Measurements from ENCODE around the gene CBARP. TPM values are rescaled to one million over a fixed set of nuclear protein-coding genes. Genes with fewer than 3 reads are reported as not detected.

CBARP gene
- total and polyA plus RNA-seq, 2 of the 13 experiments (the other 11 are each of a cell fraction or from before 2014, with no cell fraction given) = 1.2 to 1.4 TPM

- no peak for TF ChIP-seq KLF13 (CRISPR knock-in tag; IDR thresholded peaks at IDR 0.05)
- no peak for TF ChIP-seq FOXM1 (CRISPR knock-in tag; IDR thresholded peaks at IDR 0.05)
- no peak for TF ChIP-seq MTA1 (CRISPR knock-in tag; IDR thresholded peaks at IDR 0.05; ENCODE audit: borderline replicate concordance)
- no peak for TF ChIP-seq TMF1 (CRISPR knock-in tag; IDR thresholded peaks at IDR 0.05; ENCODE audit: low read depth)
- TF ChIP-seq MAZ (IDR thresholded peaks at IDR 0.05; ENCODE audit: borderline replicate concordance, low read depth, low read length) = peak; percentile 47; the same call in 1 of the 2 replicates
- no peak; the same call in 1 of the 2 replicates for TF ChIP-seq MAZ (CRISPR knock-in tag; IDR thresholded peaks at IDR 0.05; ENCODE audit: low read depth)
- no peak for TF ChIP-seq CBX2 (IDR thresholded peaks at IDR 0.05; ENCODE audit: low read depth, low read length)
- TF ChIP-seq CBX2 (CRISPR knock-in tag; IDR thresholded peaks at IDR 0.05; ENCODE audit: low read depth) = no peak
- no peak for TF ChIP-seq MXD3 (CRISPR knock-in tag; IDR thresholded peaks at IDR 0.05)
- no peak for TF ChIP-seq ZNF225 (CRISPR knock-in tag; IDR thresholded peaks at IDR 0.05)
- no peak for TF ChIP-seq FIP1L1 (IDR thresholded peaks at IDR 0.05; ENCODE audit: borderline replicate concordance, insufficient read depth, low read depth, low read length)
- TF ChIP-seq ZNF333 (CRISPR knock-in tag; IDR thresholded peaks at IDR 0.05; ENCODE audit: borderline replicate concordance) = no peak
- no peak for TF ChIP-seq FOSL1 (CRISPR knock-in tag; IDR thresholded peaks at IDR 0.05; ENCODE audit: borderline replicate concordance)
- no peak; the same call in 2 of the 3 replicates for TF ChIP-seq MXI1 (IDR thresholded peaks at IDR 0.05; ENCODE audit: borderline replicate concordance, low read depth, low read length)
- no peak for TF ChIP-seq ZBTB44 (CRISPR knock-in tag; IDR thresholded peaks at IDR 0.05)
- peak; percentile 28; the same call in 1 of the 2 replicates for TF ChIP-seq GABPB1 (CRISPR knock-in tag; IDR thresholded peaks at IDR 0.05)
- TF ChIP-seq SMAD1 (CRISPR knock-in tag; IDR thresholded peaks at IDR 0.05; ENCODE audit: borderline replicate concordance, low read depth) = no peak
- 0 out of 2 replicates have a peak, but pooled peaks have one; percentile 7 for TF ChIP-seq HNF4G (IDR thresholded peaks at IDR 0.05; ENCODE audit: borderline replicate concordance, low read depth, low read length)
- no peak for TF ChIP-seq HNF4G (CRISPR knock-in tag; IDR thresholded peaks at IDR 0.05; ENCODE audit: borderline replicate concordance, low read depth)
- TF ChIP-seq TARDBP (CRISPR knock-in tag; IDR thresholded peaks at IDR 0.05) = no peak
- TF ChIP-seq IRF1 (CRISPR knock-in tag; IDR thresholded peaks at IDR 0.05; ENCODE audit: low read depth) = no peak
- TF ChIP-seq SIX1 (CRISPR knock-in tag; IDR thresholded peaks at IDR 0.05; ENCODE audit: borderline replicate concordance) = no peak
- TF ChIP-seq TERF1 (CRISPR knock-in tag; IDR thresholded peaks at IDR 0.05) = no peak
- no peak for TF ChIP-seq ATF7 (IDR thresholded peaks at IDR 0.05)
- TF ChIP-seq ATF7 (CRISPR knock-in tag; IDR thresholded peaks at IDR 0.05) = no peak
- no peak for TF ChIP-seq ZBTB38 (CRISPR knock-in tag; IDR thresholded peaks at IDR 0.05)
- TF ChIP-seq KLF16 (CRISPR knock-in tag; IDR thresholded peaks at IDR 0.05) = no peak
Observed at GRCh38 chr19:1250437-1251260, 12.8 kb upstream of the CBARP start (continued).
